IMR-90 (cell line): ENCODE measurements around the gene CORO1A. TPM values are rescaled to one million over a fixed set of nuclear protein-coding genes. Genes with fewer than 3 reads are reported as not detected.

ENCODE experiments used
- ATAC-seq: fragments of 200-7000 bp; cut with Tn5 transposase; 2 replicates; pipeline ENCODE4 v1.9.1; 2020; ENCODE audit warnings: low read depth, mild to moderate bottlenecking, moderate library complexity
- BruUV-seq: library from RNA; stranded (reverse); fragments of 400-500 nt; replicated peaks from 2 replicates; lab custom pipeline; 2021; lab: Mats Ljungman, UMichigan
- CTCF ChIA-PET: fragments of 300-600 bp; formaldehyde crosslinking; extraction: SDS; loops from one replicate; lab custom pipeline; 2021; ENCODE audit warnings: antibody characterized with exemption; lab: Yijun Ruan, JAX
- POLR2A ChIA-PET: fragments of 300-600 bp; sonication (Branson Sonifier 250); formaldehyde crosslinking; loops from one replicate; lab custom pipeline; 2022; ENCODE audit warnings: antibody characterized with exemption; ENCODE audit not compliant: unreplicated experiment; lab: Charles Lee
- DNase-seq: peaks from one replicate; pipeline ENCODE4 v3.0.0; 2013
- H2AFZ ChIP-seq: replicated peaks from 2 replicates; pipeline ENCODE3; 2013; ENCODE audit warnings: low read length, mild to moderate bottlenecking; ENCODE audit not compliant: poor library complexity
- H2AK5ac ChIP-seq: 2 replicates; pipeline ENCODE4 v1.6.1; 2013; ENCODE audit warnings: low read depth, low read length, inconsistent platforms
- H2AK9ac ChIP-seq: replicated peaks from 2 replicates; pipeline ENCODE3; 2013; ENCODE audit warnings: mild to moderate bottlenecking, low read depth, low read length, moderate library complexity; ENCODE audit not compliant: poor library complexity
- H2BK120ac ChIP-seq: 2 replicates; pipeline ENCODE4 v1.6.1; 2013; ENCODE audit warnings: low read depth, low read length, inconsistent platforms
- H2BK15ac ChIP-seq: 3 replicates; pipeline ENCODE4 v1.6.1; 2013; ENCODE audit warnings: low read depth, low read length, inconsistent platforms
- H2BK20ac ChIP-seq: 2 replicates; pipeline ENCODE4 v1.6.1; 2013; ENCODE audit warnings: low read depth, mild to moderate bottlenecking, inconsistent platforms, low read length, moderate library complexity
- H2BK5ac ChIP-seq: 2 replicates; pipeline ENCODE4 v1.6.1; 2013; ENCODE audit warnings: mild to moderate bottlenecking, low read depth, low read length, inconsistent platforms; ENCODE audit not compliant: poor library complexity, severe bottlenecking
- H3K14ac ChIP-seq: replicated peaks from 2 replicates; pipeline ENCODE4 v1.6.1; 2013; ENCODE audit warnings: low read depth, low read length, inconsistent platforms
- H3K18ac ChIP-seq: 2 replicates; pipeline ENCODE4 v1.6.1; 2013; ENCODE audit warnings: low read depth, low read length, control low read depth
- H3K23ac ChIP-seq: 2 replicates; pipeline ENCODE4 v1.6.1; 2013; ENCODE audit warnings: low read depth, low read length, inconsistent platforms
- H3K27ac ChIP-seq: 2 replicates; pipeline ENCODE4 v1.5.1; 2013; ENCODE audit warnings: mild to moderate bottlenecking, control low read depth, low read length; ENCODE audit not compliant: insufficient read depth
- H3K27me3 ChIP-seq: 2 replicates; pipeline ENCODE4 v1.6.1; 2013; ENCODE audit warnings: low read length; ENCODE audit not compliant: control insufficient read depth, insufficient read depth
- H3K36me3 ChIP-seq: 2 replicates; pipeline ENCODE4 v1.6.1; 2013; ENCODE audit warnings: low read length, mixed read lengths; ENCODE audit not compliant: control insufficient read depth, insufficient read depth
- H3K4ac ChIP-seq: 2 replicates; pipeline ENCODE4 v1.6.1; 2013; ENCODE audit warnings: low read depth, low read length, inconsistent platforms
- H3K4me1 ChIP-seq: 2 replicates; pipeline ENCODE4 v1.6.1; 2013; ENCODE audit warnings: low read length, mixed read lengths; ENCODE audit not compliant: control insufficient read depth, insufficient read depth
- H3K4me2 ChIP-seq: 2 replicates; pipeline ENCODE4 v1.6.1; 2013; ENCODE audit warnings: low read depth, mild to moderate bottlenecking, control low read depth, low read length, moderate library complexity
- H3K4me3 ChIP-seq: 2 replicates; pipeline ENCODE4 v1.5.1; 2013; ENCODE audit warnings: low read depth, mild to moderate bottlenecking, control low read depth, low read length, moderate library complexity; ENCODE audit not compliant: insufficient read depth
- H3K56ac ChIP-seq: 2 replicates; pipeline ENCODE4 v1.6.1; 2013; ENCODE audit warnings: low read length, inconsistent platforms; ENCODE audit not compliant: insufficient read depth; ENCODE audit errors: extremely low read depth
- H3K79me1 ChIP-seq, 2 experiments: 2 replicates each; pipeline ENCODE4 v1.6.1; 2013; ENCODE audit warnings: low read length in 2 of 2, inconsistent platforms in 1 of 2, low read depth in 1 of 2
- H3K9ac ChIP-seq: 2 replicates; pipeline ENCODE4 v1.6.1; 2013; ENCODE audit warnings: low read depth, low read length, control low read depth
- H3K9me1 ChIP-seq: 2 replicates; pipeline ENCODE4 v1.6.1; 2013; ENCODE audit warnings: low read length, inconsistent platforms; ENCODE audit not compliant: insufficient read depth
- H3K9me3 ChIP-seq: 2 replicates; pipeline ENCODE4 v1.6.1; 2013; ENCODE audit warnings: low read length; ENCODE audit not compliant: control insufficient read depth, insufficient read depth
- H4K20me1 ChIP-seq: 2 replicates; pipeline ENCODE4 v1.6.1; 2013; ENCODE audit warnings: low read length, inconsistent platforms; ENCODE audit not compliant: insufficient read depth
- H4K5ac ChIP-seq: 2 replicates; pipeline ENCODE4 v1.6.1; 2013; ENCODE audit warnings: mild to moderate bottlenecking, low read depth, low read length, control low read depth
- H4K8ac ChIP-seq, 2 experiments: 2 replicates each; pipeline ENCODE4 v1.6.1; 2013; ENCODE audit warnings: low read depth in 2 of 2, low read length in 2 of 2, control low read depth in 1 of 2, inconsistent platforms in 1 of 2
- H4K91ac ChIP-seq: 2 replicates; pipeline ENCODE4 v1.6.1; 2013; ENCODE audit warnings: low read depth, low read length, inconsistent platforms; ENCODE audit not compliant: insufficient read depth
- CEBPB ChIP-seq: IDR thresholded peaks from 2 replicates; pipeline ENCODE4 v1.6.1; 2012; ENCODE audit warnings: low read depth, low read length, improper control_type of control experiment
- FOS ChIP-seq: fragments of 150-350 bp; IDR thresholded peaks from 2 replicates; pipeline ENCODE4 v1.6.1; 2016; ENCODE audit warnings: low read depth, low read length
- MAFK ChIP-seq: IDR thresholded peaks from 2 replicates; pipeline ENCODE4 v1.6.1; 2012; ENCODE audit warnings: low read depth, low read length, improper control_type of control experiment
- MAZ ChIP-seq: IDR thresholded peaks from 2 replicates; pipeline ENCODE4 v1.6.1; 2012; ENCODE audit warnings: low read depth, mild to moderate bottlenecking, low read length, improper control_type of control experiment, moderate library complexity, borderline replicate concordance
- MXI1 ChIP-seq: IDR thresholded peaks from 2 replicates; pipeline ENCODE4 v1.6.1; 2012; ENCODE audit warnings: low read depth, mild to moderate bottlenecking, low read length, moderate library complexity, borderline replicate concordance
- NFE2L2 ChIP-seq: fragments of 150-350 bp; IDR thresholded peaks from 2 replicates; pipeline ENCODE4 v1.6.1; 2016; ENCODE audit warnings: low read depth, mild to moderate bottlenecking, low read length
- POLR2A ChIP-seq: IDR thresholded peaks from 2 replicates; pipeline ENCODE4 v1.6.1; 2012; ENCODE audit warnings: mild to moderate bottlenecking, low read depth, low read length
- RCOR1 ChIP-seq: IDR thresholded peaks from 2 replicates; pipeline ENCODE4 v1.6.1; 2012; ENCODE audit warnings: mild to moderate bottlenecking, low read length, improper control_type of control experiment; ENCODE audit not compliant: insufficient replicate concordance
- RFX5 ChIP-seq: IDR thresholded peaks from 2 replicates; pipeline ENCODE4 v1.8.0; 2012; ENCODE audit warnings: low read depth, mild to moderate bottlenecking, low read length, moderate library complexity
- WGBS, 2 experiments: methylation state at CpG; one replicate each; pipeline versions ENCODE4 v1.1.5 to v1.1.7; 2013; ENCODE audit warnings: missing lambda C conversion rate in 2 of 2; ENCODE audit not compliant: insufficient read length in 1 of 2; ENCODE audit errors: extremely low coverage in 2 of 2; 5-methylcytosine and 5-hydroxymethylcytosine counted together
- dilution Hi-C: fragments of 300-500 bp; cut with HindIII; formaldehyde crosslinking; loops from one replicate; pipeline ENCODE4 v1.14.3; 2018; ENCODE audit warnings: low sequenced_read_pairs; ENCODE audit not compliant: unreplicated experiment
- in situ Hi-C: fragments of 300-500 bp; cut with MboI; formaldehyde crosslinking; loops from 3 replicates; pipeline ENCODE4 v1.14.3; 2019; ENCODE audit warnings: low sequenced_read_pairs, inconsistent platforms, mixed read lengths
- intact Hi-C: fragments of 100-400 bp; cut with micrococcal nuclease; formaldehyde crosslinking; loops from 2 replicates; pipeline ENCODE4 v1.10.0; 2022
- polyA plus RNA-seq, 3 experiments: library from polyadenylated mRNA; depleted of rRNA; stranded (reverse); fragments of >200 nt; gene quantifications; 2 replicates each; pipeline ENCODE4 v1.2.3, GENCODE V29; 2012; ENCODE audit warnings: low replicate concordance in 1 of 3
- total RNA-seq: library from RNA; depleted of rRNA; stranded (reverse); fragments of >200 nt; gene quantifications from 2 replicates; pipeline ENCODE4 v1.2.3, GENCODE V29; 2012
- TF ChIP-seq, protein P1 (sequence below): conservative IDR thresholded peaks from 2 replicates; pipeline ENCODE4 v1.5.1; 2012; ENCODE audit warnings: mild to moderate bottlenecking, low read depth, low read length, improper control_type of control experiment
- TF ChIP-seq, protein P2 (sequence below): fragments of 150-350 bp; IDR thresholded peaks from 2 replicates; pipeline ENCODE4 v1.6.1; 2016; ENCODE audit warnings: low read depth, mild to moderate bottlenecking, low read length, moderate library complexity, borderline replicate concordance

The CORO1A gene
- total and polyA plus RNA-seq, 2 of the 4 experiments (the other 2 are of a cell fraction), result 7.2 to 13.2 TPM

- Histone ChIP-seq H2BK20ac (no peak overlapping the region), H3K4me2 (no peak overlapping the region), H3K18ac (no peak overlapping the region), H3K4me3 (no peak overlapping the region), H3K4ac (no peak overlapping the region), H2BK5ac (no peak overlapping the region), H3K56ac (no peak overlapping the region), H3K79me1 (peaks cover 0 to 7% of the 10 kb centered on the region in 2 experiments; a peak in 2 of 4 replicates), H3K27me3 (no peaks in the 10 kb centered on the region), H4K91ac (no peak overlapping the region), H3K27ac (no peak overlapping the region), H3K9me1 (no peaks in the 10 kb centered on the region), H2AK9ac (no peak overlapping the region), H2BK15ac (no peak overlapping the region), H2AFZ (no peak overlapping the region), H3K36me3 (peaks cover 1% of the 10 kb centered on the region; the same call in 1 of the 2 replicates), H3K9me3 (no peaks in the 10 kb centered on the region), H4K5ac (no peak overlapping the region), H2BK120ac (no peak overlapping the region), H3K9ac (no peak overlapping the region), H3K14ac (no peak overlapping the region), H4K8ac (no peak overlapping the region), H2AK5ac (no peak overlapping the region), H4K20me1 (no peaks in the 10 kb centered on the region), H3K4me1 (peaks cover 2% of the 10 kb centered on the region; the same call in 1 of the 2 replicates), H3K23ac (no peak overlapping the region)
- no peak for DNase-seq
- TF ChIP-seq NFE2L2 (no peak), CEBPB (no peak), MXI1 (no peak), MAFK (no peak), POLR2A (no peak), RCOR1 (no peak), FOS (no peak), MAZ (no peak), RFX5 (no peak)
- TF ChIP-seq, protein P1, sequence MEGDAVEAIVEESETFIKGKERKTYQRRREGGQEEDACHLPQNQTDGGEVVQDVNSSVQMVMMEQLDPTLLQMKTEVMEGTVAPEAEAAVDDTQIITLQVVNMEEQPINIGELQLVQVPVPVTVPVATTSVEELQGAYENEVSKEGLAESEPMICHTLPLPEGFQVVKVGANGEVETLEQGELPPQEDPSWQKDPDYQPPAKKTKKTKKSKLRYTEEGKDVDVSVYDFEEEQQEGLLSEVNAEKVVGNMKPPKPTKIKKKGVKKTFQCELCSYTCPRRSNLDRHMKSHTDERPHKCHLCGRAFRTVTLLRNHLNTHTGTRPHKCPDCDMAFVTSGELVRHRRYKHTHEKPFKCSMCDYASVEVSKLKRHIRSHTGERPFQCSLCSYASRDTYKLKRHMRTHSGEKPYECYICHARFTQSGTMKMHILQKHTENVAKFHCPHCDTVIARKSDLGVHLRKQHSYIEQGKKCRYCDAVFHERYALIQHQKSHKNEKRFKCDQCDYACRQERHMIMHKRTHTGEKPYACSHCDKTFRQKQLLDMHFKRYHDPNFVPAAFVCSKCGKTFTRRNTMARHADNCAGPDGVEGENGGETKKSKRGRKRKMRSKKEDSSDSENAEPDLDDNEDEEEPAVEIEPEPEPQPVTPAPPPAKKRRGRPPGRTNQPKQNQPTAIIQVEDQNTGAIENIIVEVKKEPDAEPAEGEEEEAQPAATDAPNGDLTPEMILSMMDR, result no peak
- TF ChIP-seq, protein P2, sequence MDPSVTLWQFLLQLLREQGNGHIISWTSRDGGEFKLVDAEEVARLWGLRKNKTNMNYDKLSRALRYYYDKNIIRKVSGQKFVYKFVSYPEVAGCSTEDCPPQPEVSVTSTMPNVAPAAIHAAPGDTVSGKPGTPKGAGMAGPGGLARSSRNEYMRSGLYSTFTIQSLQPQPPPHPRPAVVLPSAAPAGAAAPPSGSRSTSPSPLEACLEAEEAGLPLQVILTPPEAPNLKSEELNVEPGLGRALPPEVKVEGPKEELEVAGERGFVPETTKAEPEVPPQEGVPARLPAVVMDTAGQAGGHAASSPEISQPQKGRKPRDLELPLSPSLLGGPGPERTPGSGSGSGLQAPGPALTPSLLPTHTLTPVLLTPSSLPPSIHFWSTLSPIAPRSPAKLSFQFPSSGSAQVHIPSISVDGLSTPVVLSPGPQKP, result no peak
- no TSS peak for BruUV-seq
- ChIA-PET POLR2A (no interaction called here), CTCF (no interaction called here)
- no CpG with 5 or more reads among the region's 9 CpGs for WGBS, 2 experiments
- ATAC-seq, result no peak
- dilution Hi-C loops, result no loop called here
- in situ Hi-C loops, result loop anchor here (25.0 kb wide), 1 partner anchor 226 kb away; the partner anchor contains the start of gene ZNF771
- intact Hi-C loops, result no loop called here
Measured at GRCh38 chr16:30186444-30186781, 3.0 kb downstream of the CORO1A start.
